ENCODE measurements around the gene PPP1R13L.

GRCh38 chr19:45403272-45403671, 1.6 kb downstream of the PPP1R13L start:
- no peak for TF ChIP-seq CTCF (IDR thresholded peaks at IDR 0.05)
- TF ChIP-seq POLR2A (IDR thresholded peaks at IDR 0.05): no peak

All from uterus (tissue), 2 donors.